Sciatic nerve (tissue), 2 donors: ENCODE results near the gene ZDHHC7. TPM values are rescaled to one million over a fixed set of nuclear protein-coding genes. Genes with fewer than 3 reads are reported as not detected.
"Not testable (repeated sequence)": the region's sequence is repeated elsewhere in the genome, so short reads cannot be mapped to it uniquely, and the experiment has no call there.

Source experiments
- ATAC-seq: fragments of 200-7000 bp; cut with Tn5 transposase; one replicate; pipeline ENCODE4 v1.9.1; 2020; ENCODE audit warnings: mild to moderate bottlenecking, moderate library complexity
- DNase-seq: peaks from one replicate; pipeline ENCODE4 v3.0.0-alpha.2; 2020; ENCODE audit warnings: low spot score
- intact Hi-C: fragments of 100-400 bp; cut with DNase I; formaldehyde crosslinking; loops from one replicate; pipeline ENCODE4 v1.14.2; 2022
- total RNA-seq: library from RNA; stranded (reverse); fragmentation: NEBNext Ultra II Directional; extraction: Animal tissue kit (Norgen Biotek cat#: 25700); gene quantifications from one replicate; pipeline ENCODE4 v1.2.1, GENCODE V29; 2021
- donor health status: DM: no; HTN: no; CAD: no.
- donor health status: DM: no; HTN: no; CAD: no.

ZDHHC7 gene, protein sequence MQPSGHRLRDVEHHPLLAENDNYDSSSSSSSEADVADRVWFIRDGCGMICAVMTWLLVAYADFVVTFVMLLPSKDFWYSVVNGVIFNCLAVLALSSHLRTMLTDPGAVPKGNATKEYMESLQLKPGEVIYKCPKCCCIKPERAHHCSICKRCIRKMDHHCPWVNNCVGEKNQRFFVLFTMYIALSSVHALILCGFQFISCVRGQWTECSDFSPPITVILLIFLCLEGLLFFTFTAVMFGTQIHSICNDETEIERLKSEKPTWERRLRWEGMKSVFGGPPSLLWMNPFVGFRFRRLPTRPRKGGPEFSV
- 48.8 TPM for total RNA-seq

DNA sequence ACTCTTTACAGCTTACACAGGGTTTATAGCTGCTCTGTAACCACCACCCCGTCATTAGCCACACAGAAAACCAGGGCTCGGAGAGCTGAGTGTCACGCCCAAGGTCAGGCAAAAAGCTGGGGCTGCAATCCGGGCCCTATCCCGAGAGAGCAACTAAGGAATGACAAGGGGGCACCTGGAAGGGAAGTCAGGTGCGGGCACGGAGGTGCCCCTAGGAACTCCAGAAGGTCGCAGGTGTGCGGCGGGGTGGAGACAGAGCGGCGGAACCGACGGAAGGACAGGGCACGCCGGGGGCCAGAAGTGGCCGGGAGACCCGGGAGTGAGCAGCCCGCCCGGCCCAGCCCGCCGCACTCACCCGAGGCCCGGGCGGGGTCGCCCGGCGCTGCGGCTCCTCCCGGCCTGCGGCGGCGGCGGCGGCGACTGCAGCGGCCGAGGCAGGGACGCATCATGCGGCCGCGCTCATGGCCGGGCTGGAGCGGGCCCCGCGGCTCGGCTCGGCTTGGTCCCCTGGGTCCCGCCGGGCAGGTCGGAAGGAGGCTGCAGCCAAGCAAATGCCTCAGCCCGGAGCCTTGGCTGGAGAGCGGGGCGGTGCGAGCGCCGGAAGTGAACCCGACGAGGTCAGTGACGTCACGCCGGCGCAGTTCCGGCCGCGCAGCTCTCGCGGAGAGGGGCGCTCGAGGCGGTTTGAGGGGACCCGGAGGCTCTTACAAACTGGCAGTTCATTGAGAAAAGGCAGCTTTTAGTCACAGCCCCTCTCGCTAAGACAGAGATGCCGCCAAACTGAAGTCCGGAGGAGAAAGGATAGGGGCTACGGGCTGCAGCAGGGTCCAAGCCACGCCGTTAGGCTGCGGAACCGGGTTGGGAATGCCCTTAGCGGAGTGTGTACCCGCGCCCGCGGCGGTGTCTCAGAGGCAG, at the start of gene ZDHHC7:
Gene ZDHHC7, minus strand, starts transcription at position 605 of the 915 bp plus-strand sequence. CDS start 20,917 bp downstream, outside the sequence.
- peak; percentile 94 for DNase-seq
- intact Hi-C loops: no loop called here
- ATAC-seq: peak; percentile 98

DNA sequence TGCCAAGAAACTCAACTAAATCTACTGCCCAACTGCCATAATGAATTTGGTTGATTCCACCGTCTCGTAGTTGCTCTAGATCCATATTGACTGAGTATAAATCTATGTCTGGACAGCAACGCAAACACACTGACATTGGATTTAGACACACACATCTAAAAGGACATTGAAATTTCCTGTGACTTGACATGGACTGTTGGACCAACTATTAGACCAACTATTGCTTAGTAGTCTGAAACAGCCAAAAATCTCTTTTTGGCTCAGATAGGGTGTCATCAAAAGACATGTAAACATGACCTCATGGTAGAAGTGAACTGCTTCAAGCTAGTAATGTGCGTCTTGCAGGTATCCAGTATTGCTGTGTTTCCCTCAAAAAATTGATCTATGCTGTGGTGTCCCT, 47.6 kb upstream of the ZDHHC7 start:
- intact Hi-C loops: no loop called here
- DNase-seq (no peak), ATAC-seq (no peak)

DNA sequence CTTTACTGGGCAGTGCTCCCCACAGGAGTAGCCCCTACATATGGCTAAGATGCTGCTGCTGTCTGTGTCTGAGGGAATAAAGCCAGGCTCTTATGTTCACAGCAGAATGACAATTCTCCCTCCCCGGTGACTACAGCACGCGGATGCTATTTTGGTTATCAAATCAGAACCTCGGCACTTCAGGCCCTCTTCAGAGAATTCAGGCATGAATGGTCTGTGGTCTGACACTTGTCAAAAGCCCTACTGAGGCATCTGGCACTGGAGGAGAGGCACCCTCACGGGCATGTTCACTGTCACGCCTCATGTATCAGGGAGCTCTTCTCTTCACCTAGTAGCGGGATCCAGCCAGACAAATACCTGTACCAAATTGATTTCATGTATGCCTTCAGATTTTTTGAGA, 46.6 kb upstream of the ZDHHC7 start:
- intact Hi-C loops: no loop called here
- DNase-seq (no peak), ATAC-seq (no peak)

DNA sequence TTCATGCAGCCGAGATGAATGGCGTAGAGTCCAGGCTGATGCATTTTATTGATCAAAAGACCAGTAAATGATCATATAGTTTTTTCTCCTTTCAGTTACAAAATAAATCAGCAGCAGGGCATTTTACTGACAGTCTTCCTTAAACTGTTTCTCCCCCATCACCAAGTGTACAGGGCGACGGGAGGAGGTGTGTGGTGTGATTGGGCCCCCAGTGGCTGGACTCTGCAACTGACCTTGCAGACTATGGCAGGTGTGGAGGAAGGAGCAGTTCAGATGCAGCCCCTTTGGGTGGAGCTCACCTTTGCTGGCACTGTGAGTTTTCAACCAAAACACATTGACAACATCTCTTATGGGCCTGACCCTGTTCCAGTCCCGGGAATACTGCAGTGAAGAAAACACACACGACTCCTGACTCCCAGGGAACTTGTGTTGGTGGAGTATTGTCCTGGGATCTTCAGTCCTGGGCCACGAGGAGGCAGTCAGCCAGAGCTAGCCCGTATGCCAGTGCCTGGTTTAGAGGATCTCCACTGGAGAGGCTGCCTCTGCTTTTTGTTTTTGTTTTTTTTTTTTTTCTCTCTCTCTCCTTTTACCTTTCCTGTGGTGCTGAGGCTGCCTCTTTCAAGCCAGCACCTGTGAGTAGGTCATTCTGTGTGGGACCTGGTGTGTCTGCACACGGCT, 46.0 kb upstream of the ZDHHC7 start:
- ATAC-seq (no peak), DNase-seq (no peak)
- intact Hi-C loops: no loop called here

DNA sequence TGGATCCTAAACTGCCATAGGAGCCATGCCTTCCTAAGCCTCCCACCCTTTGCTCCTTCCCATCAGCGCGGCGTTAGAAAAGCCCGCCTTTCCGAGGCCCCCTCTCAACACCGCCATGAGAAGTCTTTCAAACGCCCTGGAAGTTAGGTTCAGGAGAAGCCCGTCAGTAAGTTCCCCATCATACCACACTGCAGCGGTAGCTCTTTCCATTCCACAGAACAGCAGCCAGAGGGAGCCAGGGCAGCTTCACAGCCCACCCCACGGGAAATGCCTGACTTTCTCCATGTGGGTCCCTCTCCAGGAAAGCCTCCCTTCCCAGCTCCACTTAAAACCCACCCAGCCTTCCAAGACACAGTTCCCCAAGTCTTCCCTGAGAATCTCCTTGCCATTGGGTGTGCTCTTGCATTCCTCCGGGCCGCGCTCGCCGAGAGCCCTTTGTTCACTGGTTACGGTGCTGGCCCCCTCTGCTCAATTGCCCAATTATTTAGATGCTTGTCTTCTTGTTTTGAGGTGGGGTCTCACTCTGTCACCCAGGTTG, 44.9 kb upstream of the ZDHHC7 start:
- ATAC-seq (peak; percentile 85), DNase-seq (no peak)
- intact Hi-C loops: no loop called here

DNA sequence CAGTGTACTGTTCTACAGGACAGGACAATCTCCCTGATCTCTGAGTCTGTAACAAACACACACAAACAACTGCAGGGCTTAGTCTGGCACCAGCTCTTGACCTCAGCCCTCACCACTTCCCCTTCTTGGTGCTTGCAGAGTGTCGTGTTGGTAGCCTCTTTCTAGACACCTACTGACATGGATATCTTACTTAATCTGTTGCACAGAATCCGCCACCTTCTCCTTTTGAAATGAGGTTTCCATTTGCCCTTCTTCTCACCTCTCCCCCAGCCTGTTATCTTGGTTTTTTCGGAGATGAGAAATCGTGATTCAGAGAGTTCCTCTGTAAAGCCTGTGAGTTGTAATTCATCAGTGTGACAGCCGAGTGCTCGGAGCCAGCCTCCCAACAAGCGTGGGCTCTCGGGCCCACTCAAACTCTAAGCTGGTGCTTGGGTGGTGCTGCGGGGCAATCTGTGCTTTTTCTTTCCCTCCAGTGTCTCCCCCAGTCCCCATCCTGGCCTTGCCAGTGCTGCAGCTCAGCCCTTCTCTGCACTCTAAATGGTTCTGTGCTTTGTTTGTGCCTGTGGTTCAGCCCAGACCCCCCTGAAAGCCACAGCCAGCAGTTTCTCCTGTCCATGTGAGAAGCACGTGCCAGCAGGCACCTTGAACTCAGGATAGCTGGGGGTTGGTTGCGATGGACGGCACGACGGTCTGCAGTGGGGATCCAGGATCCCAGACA, 44.3 kb upstream of the ZDHHC7 start:
- no peak for DNase-seq
- peak; percentile 87 for ATAC-seq
- intact Hi-C loops: no loop called here

DNA sequence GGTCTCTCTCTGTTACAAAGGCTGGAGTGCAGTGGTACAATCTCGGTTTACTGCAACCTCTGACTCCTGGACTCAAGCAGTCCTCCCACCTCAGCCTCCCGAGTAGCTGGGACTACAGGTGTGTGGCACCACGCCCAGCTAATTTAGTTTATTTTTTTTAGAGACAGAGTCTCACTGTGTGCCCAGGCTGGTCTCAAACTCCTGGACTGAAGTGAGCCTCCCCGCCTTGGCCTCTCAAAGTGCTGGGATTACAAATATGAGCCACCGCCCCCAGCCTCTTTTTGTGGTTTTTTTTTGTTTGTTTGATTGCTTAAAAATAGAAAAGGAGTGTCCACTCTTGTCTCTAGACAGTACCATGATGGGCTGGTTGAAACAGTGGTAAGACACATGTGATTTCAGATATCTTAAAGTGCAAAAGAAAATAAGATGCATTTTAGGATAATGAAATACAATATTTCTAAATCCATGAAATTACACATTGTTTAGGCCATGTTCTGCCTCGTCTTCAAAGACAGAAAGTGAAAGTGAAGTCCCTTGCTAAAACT, 43.7 kb upstream of the ZDHHC7 start:
- intact Hi-C loops: no loop called here
- ATAC-seq: no peak
- no peak for DNase-seq

DNA sequence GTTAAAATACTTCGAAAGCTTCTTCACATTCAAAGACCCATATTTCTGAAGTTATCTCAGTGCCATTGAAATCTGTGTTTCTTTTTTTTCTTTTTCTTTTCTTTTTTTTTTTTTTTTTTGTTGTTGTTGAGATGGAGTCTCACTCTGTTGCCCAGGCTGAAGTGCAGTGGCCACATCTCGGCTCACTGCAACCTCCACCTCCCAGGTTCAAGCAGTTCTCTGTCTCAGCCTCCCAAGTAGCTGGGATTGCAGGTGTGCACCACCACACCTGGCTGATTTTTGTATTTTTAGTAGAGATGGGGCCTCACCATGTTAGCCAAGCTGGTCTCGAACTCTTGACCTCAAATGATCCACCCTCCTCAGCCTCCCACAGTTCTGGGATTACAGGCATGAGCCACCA, 43.0 kb upstream of the ZDHHC7 start:
- DNase-seq, ATAC-seq, intact Hi-C loops: not testable (repeated sequence)

DNA sequence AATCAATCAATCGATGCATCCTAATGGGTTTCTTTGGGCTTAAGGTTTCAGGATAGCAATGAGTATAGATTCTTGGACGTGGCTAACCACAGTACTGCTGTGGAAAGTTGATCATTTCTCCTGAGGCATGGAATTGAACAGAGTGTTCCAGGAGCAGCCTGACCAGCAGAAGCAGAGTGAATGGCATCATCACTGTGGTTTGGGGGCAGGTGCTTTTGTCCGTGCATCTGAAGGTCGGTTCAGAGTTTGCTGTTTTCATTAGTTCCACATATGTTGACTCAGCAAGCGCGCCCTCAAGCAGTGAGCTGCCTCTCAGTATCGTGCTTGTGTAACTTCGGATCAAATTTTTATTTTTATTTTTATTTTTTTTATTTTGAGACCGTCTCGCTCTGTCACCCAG, 41.2 kb upstream of the ZDHHC7 start:
- ATAC-seq: no peak

DNA sequence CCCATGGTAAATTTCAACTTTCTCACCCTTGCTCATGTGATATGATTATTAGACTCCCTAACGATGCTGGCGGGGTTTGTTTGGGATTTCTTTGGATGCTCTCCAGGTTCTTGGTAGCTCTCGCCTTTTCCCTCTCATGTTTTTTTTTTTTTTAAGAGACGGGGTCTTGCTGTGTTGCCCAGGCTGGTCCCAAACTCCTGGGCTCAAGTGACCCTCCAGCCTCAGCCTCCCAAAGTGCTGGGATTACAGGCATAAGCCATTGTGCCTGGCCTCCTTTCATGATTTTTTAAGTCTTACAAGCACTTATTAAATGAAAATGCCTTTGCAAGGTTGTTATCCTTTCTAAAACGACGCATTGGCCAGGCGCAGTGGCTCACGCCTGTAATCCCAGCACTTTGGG, 40.3 kb upstream of the ZDHHC7 start:
- intact Hi-C loops: no loop called here
- ATAC-seq (no peak), DNase-seq (no peak)

More for the DNA sequence above, 41.2 kb upstream of the ZDHHC7 start:
- no peak for DNase-seq
- intact Hi-C loops: no loop called here

DNA sequence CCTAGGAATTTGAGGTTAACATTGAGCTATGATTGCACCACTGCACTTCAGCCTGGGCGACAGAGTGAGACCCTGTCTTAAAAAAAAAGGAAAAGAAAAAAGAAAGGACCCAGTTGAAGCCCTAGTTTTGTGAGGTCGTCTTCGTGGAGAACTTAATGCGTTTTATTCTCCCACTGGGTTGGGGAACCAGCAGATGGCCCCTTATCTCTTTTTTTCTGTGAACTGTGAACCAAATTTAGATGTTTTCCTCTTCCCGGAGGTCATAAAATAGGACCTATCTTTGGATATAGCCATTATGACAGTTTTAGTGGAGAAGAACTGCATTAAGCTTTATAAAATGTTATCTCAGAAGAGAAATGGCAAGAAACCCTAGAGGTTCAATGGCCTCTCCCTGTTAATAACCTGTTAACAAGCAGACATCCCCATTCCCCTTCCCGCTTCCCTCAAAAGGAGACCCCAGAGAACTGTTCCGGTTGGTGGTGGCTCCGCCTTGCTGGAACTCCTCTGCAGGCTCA, 39.8 kb upstream of the ZDHHC7 start:
- intact Hi-C loops: no loop called here
- DNase-seq (no peak), ATAC-seq (no peak)

DNA sequence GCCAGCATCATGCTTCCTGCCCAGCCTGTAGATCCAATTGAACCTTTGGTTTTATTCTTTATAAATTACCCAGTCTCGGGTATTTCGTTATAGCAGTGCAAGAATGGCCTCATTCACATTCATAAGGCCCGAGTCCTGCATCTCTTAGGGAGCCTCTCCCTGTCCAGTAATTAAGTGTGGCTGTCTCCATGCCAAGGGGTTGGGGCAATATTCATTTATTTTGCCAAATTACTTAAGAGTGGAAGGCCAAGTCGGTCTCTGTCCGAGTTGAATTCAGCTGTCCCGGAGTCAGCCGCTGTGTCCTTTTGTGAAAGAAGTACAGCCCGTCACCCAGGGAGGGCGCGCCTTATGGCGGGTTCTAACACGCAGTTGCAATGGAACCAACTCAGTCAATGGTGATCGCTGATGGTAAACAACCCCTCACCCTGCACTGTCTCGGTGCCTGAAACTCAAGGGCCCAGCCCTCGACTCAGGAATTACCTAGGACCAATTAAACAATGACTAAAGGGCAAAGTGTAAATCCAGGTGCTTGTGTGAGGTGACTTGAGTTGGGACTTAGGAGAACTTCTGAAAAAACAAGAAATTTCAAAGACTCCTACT, 38.5 kb upstream of the ZDHHC7 start:
- ATAC-seq: no peak
- no peak for DNase-seq
- intact Hi-C loops: no loop called here

DNA sequence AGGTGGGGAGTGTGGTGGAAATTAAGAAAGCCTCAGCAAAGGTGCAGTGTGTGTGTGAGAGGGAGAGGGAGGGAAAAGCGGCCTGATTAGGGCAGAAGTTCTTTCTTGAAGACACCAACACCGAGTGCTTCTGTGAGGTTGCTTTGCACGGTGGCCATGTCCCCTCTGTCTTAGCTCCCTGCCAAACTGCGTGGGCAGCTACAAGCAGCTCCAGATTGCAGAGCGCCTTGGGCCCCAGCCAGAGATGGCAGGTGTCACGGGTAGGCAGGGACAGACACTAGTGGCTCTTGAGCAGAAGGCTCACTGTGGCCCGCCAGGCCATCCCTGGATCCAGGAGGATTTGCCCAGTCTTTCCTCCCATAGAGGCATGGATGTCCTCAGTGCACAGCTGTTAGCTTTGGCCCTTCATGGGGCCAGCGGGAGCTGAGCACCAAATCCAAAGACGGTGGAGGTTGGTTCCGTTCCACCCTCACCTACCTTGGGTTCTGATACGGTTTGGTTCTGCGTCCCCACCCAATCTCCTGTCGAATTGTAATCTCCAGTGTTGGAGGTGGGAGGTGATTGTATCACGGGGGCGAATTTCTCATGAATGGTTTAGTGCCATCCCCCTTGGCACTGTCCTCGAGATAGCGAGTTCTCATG, 37.7 kb upstream of the ZDHHC7 start:
- ATAC-seq: no peak
- intact Hi-C loops: no loop called here

DNA sequence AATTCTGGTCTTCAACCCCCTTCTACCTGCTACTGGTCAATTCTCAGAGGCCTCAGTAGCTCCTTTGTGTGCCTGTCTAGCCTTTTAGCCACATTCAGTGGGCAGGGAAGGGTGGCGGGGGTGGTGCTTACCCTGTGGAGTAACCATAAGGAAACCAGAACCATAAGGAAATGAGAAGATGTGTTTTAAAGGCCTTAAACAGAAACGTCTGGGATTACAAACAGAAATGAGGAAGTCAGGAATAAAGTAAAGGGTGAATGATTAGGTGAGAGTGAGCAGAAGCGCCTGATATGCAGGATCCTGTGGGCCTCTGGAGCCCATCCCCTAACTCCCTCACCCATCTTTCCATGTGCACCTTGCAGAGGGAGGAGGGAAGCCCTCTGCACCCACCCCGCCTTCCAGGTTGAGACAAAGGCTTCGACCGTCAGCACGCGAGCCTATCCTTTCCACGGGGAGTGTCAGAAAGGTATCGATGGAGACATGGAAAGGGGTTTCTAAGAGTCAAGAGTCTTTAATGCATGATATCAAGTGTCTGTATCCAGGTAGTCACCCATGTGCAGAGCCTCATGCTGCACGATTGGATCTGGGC, 36.6 kb upstream of the ZDHHC7 start:
- DNase-seq (no peak), ATAC-seq (no peak)
- intact Hi-C loops: no loop called here

More for the DNA sequence above, 37.7 kb upstream of the ZDHHC7 start:
- DNase-seq: no peak

DNA sequence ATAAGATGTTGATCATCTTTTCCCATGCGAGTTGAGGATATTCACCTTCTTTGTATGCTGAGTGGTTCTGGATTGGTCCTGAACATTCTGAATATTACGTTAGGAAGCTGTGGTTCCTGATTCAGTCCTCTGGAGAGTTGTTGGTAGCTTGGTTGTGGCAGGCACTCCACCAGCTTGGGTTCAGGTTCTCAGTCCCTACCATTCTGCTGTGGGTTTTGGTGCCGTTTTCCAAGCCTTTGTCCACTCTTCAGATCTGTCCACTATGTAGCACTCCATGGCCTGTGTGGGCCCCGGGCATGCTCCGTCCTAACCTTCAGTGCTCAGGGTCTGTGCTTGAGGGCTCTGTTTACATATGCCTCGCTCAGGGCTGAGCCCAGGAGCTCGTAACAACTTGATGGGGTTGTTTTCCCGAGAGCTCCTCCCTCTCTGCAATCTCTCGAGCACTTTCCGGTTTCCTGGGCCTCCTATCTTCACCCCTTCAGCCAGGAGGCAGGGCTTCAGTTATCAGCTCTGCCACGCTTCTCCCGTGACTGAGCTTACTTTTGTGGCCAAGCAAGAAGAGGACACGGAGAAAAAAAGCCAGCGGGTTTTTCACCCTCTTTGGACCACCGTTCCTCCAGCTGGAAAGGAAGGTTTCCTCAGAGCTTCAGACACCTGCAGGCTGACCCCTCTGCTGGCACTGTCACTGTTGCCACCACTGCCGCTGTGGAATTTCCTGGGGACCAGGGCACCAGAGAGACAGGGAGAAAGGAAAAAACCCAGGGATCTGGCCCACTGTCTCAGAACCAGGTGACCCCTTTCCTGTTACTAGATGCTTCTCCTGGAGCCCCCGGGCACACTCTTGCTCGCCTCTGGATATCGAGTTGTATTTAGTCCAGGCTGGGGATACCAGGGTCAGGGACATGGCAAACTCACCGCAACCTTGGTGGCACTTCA, 35.9 kb upstream of the ZDHHC7 start:
- intact Hi-C loops: no loop called here
- ATAC-seq: no peak
- no peak for DNase-seq

DNA sequence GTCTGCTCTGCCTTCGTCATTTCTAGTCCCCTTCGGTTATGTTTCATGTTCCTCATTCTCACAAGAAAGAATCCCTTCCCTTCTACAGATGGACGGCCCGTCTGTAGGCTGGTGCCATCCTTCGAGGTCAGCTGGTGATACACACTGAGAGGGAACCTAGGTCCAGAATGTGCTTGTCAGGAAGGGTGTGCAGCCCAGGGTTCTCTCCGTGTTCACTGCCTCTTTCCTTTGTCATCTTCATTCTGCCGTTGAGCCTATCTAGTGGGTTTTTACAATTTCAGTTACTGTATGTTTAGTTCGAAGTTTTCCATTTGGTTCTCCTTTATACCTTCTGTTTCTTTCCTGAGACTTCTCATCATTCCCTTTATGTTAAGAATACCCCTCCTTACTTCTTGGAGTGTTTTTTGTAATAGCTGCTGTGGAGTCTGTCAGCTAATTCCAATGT, 35.2 kb upstream of the ZDHHC7 start:
- intact Hi-C loops: no loop called here
- ATAC-seq: peak; percentile 48
- DNase-seq: no peak
